WTC11 (cell line): ENCODE results near the gene ZNF407. TPM values are rescaled to one million over a fixed set of nuclear protein-coding genes. Genes with fewer than 3 reads are reported as not detected.

Source experiments
- ATAC-seq: fragments of 200-7000 bp; cut with Tn5 transposase; 2 replicates; pipeline ENCODE4 v1.10.0; 2021; ENCODE audit warnings: mild to moderate bottlenecking, moderate library complexity
- CTCF ChIA-PET: fragments of 300-600 bp; sonication (Branson Sonifier 250); formaldehyde crosslinking; loops from one replicate; lab custom pipeline; 2021; ENCODE audit warnings: antibody characterized with exemption; lab: Charles Lee
- POLR2A ChIA-PET: fragments of 350-600 bp; sonication (Branson Sonifier 250); formaldehyde crosslinking; loops from one replicate; lab custom pipeline; 2021; ENCODE audit warnings: antibody characterized with exemption; lab: Charles Lee
- DNase-seq: peaks from one replicate; pipeline ENCODE4 v3.0.0; 2021; ENCODE audit warnings: low spot score
- H3K27ac Mint-ChIP-seq: 2 replicates; pipeline ENCODE4 v1.8.0; 2021; ENCODE audit warnings: mixed read lengths
- H3K27me3 Mint-ChIP-seq: 2 replicates; pipeline ENCODE4 v1.8.0; 2021; ENCODE audit warnings: low read depth, mild to moderate bottlenecking, moderate library complexity, mixed read lengths
- H3K36me3 Mint-ChIP-seq: 2 replicates; pipeline ENCODE4 v1.8.0; 2021; ENCODE audit warnings: mixed read lengths
- H3K4me1 Mint-ChIP-seq: 2 replicates; pipeline ENCODE4 v1.8.0; 2022; ENCODE audit warnings: mixed read lengths
- H3K4me3 Mint-ChIP-seq: 2 replicates; pipeline ENCODE4 v1.8.0; 2021; ENCODE audit warnings: mild to moderate bottlenecking, moderate library complexity, mixed read lengths
- H3K9me3 Mint-ChIP-seq: 2 replicates; pipeline ENCODE4 v1.8.0; 2021; ENCODE audit warnings: mixed read lengths
- CREM ChIP-seq: sonication (generic); formaldehyde crosslinking; IDR thresholded peaks from 2 replicates; pipeline ENCODE4 v1.8.1; 2022; ENCODE audit warnings: mild to moderate bottlenecking, missing genetic modification reagents, moderate library complexity
- EMX1 ChIP-seq: fragments of 250-450 bp; sonication (Bioruptor Pico); IDR thresholded peaks from 2 replicates; pipeline ENCODE4 v1.8.0; 2021; ENCODE audit warnings: mild to moderate bottlenecking
- NR2C2 ChIP-seq: sonication (generic); formaldehyde crosslinking; IDR thresholded peaks from 2 replicates; pipeline ENCODE4 v1.8.0; 2022; ENCODE audit warnings: mild to moderate bottlenecking, missing genetic modification reagents
- SMAD3 ChIP-seq: sonication (generic); formaldehyde crosslinking; IDR thresholded peaks from 2 replicates; pipeline ENCODE4 v1.8.0; 2022; ENCODE audit warnings: missing genetic modification reagents, mild to moderate bottlenecking, borderline replicate concordance
- SP1 ChIP-seq: sonication (generic); formaldehyde crosslinking; conservative IDR thresholded peaks from 2 replicates; pipeline ENCODE4 v1.8.1; 2022; ENCODE audit warnings: missing genetic modification reagents
- ZNF232 ChIP-seq: sonication (generic); formaldehyde crosslinking; IDR thresholded peaks from 2 replicates; pipeline ENCODE4 v1.8.0; 2022; ENCODE audit warnings: mild to moderate bottlenecking, missing genetic modification reagents
- ZNF263 ChIP-seq: sonication (generic); formaldehyde crosslinking; IDR thresholded peaks from 2 replicates; pipeline ENCODE4 v1.8.1; 2022; ENCODE audit warnings: low read depth, mild to moderate bottlenecking, moderate library complexity, missing genetic modification reagents
- total RNA-seq: library from RNA; stranded (reverse); gene quantifications from 3 replicates; pipeline ENCODE4 v1.2.3, GENCODE V29; 2021
- TF ChIP-seq, protein P1 (sequence below): sonication (generic); formaldehyde crosslinking; IDR thresholded peaks from 2 replicates; pipeline ENCODE4 v1.8.0; 2022; ENCODE audit warnings: missing genetic modification reagents
- TF ChIP-seq, protein P2 (sequence below): sonication (generic); formaldehyde crosslinking; conservative IDR thresholded peaks from 2 replicates; pipeline ENCODE4 v1.8.1; 2023; ENCODE audit warnings: mild to moderate bottlenecking, low read depth, missing genetic modification reagents, moderate library complexity
- TF ChIP-seq, protein P3 (sequence below): fragments of 200-600 bp; IDR thresholded peaks from 2 replicates; pipeline ENCODE4 v1.8.0; 2022; ENCODE audit warnings: antibody characterized with exemption
- TF ChIP-seq, protein P4 (sequence below): sonication (generic); formaldehyde crosslinking; IDR thresholded peaks from 2 replicates; pipeline ENCODE4 v1.8.0; 2022; ENCODE audit warnings: mild to moderate bottlenecking, missing genetic modification reagents
- TF ChIP-seq, protein P5 (sequence below): fragments of 250-450 bp; sonication (Bioruptor Pico); IDR thresholded peaks from 2 replicates; pipeline ENCODE4 v1.9.0; 2021; ENCODE audit warnings: moderate library complexity, mild to moderate bottlenecking, inconsistent platforms, borderline replicate concordance
- TF ChIP-seq, protein P6 (sequence below): sonication (generic); formaldehyde crosslinking; IDR thresholded peaks from 2 replicates; pipeline ENCODE4 v1.8.0; 2023; ENCODE audit warnings: missing genetic modification reagents
- TF ChIP-seq, protein P7 (sequence below): sonication (generic); formaldehyde crosslinking; IDR thresholded peaks from 2 replicates; pipeline ENCODE4 v1.8.1; 2023; ENCODE audit warnings: mild to moderate bottlenecking, missing genetic modification reagents, borderline replicate concordance
- TF ChIP-seq, protein P8 (sequence below): sonication (generic); formaldehyde crosslinking; IDR thresholded peaks from 2 replicates; pipeline ENCODE4 v1.8.1; 2022; ENCODE audit warnings: low read depth, mild to moderate bottlenecking, moderate library complexity, missing genetic modification reagents, borderline replicate concordance

The ZNF407 gene
- total RNA-seq, 1 experiment from 2014 or later = 6.5 TPM

DNA sequence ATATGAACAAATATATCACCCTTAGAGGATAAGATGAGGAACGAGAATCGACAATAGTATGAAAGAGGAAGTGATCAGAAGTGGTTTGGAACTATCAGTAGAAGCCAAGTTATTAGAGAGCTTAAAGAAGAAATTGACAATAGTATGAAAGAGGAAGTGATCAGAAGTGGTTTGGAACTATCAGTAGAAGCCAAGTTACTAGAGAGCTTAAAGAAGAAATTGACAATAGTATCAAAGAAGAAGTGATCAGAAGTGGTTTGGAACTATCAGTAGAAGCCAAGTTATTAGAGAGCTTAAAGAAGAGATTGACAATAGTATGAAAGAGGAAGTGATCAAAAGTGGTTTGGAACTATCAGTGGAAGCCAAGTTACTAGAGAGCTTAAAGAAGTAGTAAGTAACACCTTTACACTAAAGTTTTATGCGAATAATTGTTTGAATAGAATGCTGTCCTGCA lies 175.5 kb downstream of the ZNF407 start:
- CTCF ChIA-PET = no interaction called here
- no peak for DNase-seq
- H3K27ac Mint-ChIP-seq = no peak overlapping the region
- POLR2A ChIA-PET = no interaction called here
- no peaks in the 10 kb centered on the region for H3K9me3 Mint-ChIP-seq
- no peak overlapping the region for H3K4me3 Mint-ChIP-seq
- H3K36me3 Mint-ChIP-seq = no peaks in the 10 kb centered on the region
- TF ChIP-seq, protein P1, sequence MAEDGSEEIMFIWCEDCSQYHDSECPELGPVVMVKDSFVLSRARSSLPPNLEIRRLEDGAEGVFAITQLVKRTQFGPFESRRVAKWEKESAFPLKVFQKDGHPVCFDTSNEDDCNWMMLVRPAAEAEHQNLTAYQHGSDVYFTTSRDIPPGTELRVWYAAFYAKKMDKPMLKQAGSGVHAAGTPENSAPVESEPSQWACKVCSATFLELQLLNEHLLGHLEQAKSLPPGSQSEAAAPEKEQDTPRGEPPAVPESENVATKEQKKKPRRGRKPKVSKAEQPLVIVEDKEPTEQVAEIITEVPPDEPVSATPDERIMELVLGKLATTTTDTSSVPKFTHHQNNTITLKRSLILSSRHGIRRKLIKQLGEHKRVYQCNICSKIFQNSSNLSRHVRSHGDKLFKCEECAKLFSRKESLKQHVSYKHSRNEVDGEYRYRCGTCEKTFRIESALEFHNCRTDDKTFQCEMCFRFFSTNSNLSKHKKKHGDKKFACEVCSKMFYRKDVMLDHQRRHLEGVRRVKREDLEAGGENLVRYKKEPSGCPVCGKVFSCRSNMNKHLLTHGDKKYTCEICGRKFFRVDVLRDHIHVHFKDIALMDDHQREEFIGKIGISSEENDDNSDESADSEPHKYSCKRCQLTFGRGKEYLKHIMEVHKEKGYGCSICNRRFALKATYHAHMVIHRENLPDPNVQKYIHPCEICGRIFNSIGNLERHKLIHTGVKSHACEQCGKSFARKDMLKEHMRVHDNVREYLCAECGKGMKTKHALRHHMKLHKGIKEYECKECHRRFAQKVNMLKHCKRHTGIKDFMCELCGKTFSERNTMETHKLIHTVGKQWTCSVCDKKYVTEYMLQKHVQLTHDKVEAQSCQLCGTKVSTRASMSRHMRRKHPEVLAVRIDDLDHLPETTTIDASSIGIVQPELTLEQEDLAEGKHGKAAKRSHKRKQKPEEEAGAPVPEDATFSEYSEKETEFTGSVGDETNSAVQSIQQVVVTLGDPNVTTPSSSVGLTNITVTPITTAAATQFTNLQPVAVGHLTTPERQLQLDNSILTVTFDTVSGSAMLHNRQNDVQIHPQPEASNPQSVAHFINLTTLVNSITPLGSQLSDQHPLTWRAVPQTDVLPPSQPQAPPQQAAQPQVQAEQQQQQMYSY (CRISPR knock-in tag) = no peak
- TF ChIP-seq, protein P2, sequence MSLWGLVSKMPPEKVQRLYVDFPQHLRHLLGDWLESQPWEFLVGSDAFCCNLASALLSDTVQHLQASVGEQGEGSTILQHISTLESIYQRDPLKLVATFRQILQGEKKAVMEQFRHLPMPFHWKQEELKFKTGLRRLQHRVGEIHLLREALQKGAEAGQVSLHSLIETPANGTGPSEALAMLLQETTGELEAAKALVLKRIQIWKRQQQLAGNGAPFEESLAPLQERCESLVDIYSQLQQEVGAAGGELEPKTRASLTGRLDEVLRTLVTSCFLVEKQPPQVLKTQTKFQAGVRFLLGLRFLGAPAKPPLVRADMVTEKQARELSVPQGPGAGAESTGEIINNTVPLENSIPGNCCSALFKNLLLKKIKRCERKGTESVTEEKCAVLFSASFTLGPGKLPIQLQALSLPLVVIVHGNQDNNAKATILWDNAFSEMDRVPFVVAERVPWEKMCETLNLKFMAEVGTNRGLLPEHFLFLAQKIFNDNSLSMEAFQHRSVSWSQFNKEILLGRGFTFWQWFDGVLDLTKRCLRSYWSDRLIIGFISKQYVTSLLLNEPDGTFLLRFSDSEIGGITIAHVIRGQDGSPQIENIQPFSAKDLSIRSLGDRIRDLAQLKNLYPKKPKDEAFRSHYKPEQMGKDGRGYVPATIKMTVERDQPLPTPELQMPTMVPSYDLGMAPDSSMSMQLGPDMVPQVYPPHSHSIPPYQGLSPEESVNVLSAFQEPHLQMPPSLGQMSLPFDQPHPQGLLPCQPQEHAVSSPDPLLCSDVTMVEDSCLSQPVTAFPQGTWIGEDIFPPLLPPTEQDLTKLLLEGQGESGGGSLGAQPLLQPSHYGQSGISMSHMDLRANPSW (CRISPR knock-in tag) = no peak
- no peaks in the 10 kb centered on the region for H3K27me3 Mint-ChIP-seq
- H3K4me1 Mint-ChIP-seq = no peaks in the 10 kb centered on the region
- ATAC-seq = no peak

DNA sequence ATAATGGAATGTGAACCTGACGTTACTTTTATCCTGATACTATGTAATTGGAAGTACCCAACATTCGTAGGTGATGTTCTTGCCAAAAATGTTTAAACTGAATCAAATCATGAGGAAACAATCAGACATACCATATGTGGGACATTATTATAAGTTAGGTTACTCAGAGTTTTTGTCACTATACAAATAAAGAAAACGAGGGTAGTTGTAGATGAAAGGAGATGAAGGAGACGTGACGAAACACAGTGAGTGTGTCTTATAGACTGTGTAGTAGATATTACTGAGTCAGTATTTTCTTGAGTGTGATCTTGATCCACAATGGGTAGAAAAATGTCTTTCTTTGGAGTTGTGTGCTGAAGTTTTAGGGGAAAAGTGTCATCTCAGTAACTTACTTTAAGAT lies 176.8 kb downstream of the ZNF407 start:
- 0 out of 2 replicates have a peak, but pooled peaks cover 3% of the 10 kb centered on the region for H3K4me1 Mint-ChIP-seq
- H3K9me3 Mint-ChIP-seq = no peaks in the 10 kb centered on the region
- H3K36me3 Mint-ChIP-seq = no peaks in the 10 kb centered on the region
- no peak overlapping the region for H3K27ac Mint-ChIP-seq
- H3K4me3 Mint-ChIP-seq = no peak overlapping the region
- ChIA-PET POLR2A (no interaction called here), CTCF (no interaction called here)
- TF ChIP-seq EMX1 (CRISPR knock-in tag) (no peak), ZNF263 (CRISPR knock-in tag) (no peak)
- no peaks in the 10 kb centered on the region for H3K27me3 Mint-ChIP-seq
- no peak for ATAC-seq
- no peak for DNase-seq

DNA sequence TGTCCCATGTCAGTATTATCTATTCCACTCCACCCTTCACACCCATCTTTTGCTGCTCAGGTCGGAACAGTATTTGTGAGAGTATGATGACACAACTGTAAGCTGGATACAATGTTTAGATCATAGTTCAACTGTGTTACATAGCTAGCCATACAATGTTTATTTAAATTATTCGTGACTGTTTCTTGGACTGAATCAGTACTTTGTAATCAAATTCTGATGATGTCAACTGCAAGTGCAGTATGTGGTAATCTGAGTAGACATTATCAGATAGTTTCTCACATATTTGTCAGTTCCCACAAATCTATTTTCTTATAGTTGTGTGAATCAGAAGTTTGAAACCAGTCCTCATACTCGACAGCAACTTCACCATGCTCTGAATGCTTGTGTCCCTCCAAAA lies 177.6 kb downstream of the ZNF407 start:
- H3K4me1 Mint-ChIP-seq = 0 out of 2 replicates have a peak, but pooled peaks cover 3% of the 10 kb centered on the region
- ChIA-PET CTCF (no interaction called here), POLR2A (no interaction called here)
- no peaks in the 10 kb centered on the region for H3K9me3 Mint-ChIP-seq
- H3K27ac Mint-ChIP-seq = no peak overlapping the region
- no peaks in the 10 kb centered on the region for H3K36me3 Mint-ChIP-seq
- H3K4me3 Mint-ChIP-seq = no peak overlapping the region
- ATAC-seq (no peak), DNase-seq (no peak)
- H3K27me3 Mint-ChIP-seq = no peaks in the 10 kb centered on the region
- no peak for TF ChIP-seq SP1 (CRISPR knock-in tag)
- no peak for TF ChIP-seq SMAD3 (CRISPR knock-in tag)
- TF ChIP-seq, protein P3, sequence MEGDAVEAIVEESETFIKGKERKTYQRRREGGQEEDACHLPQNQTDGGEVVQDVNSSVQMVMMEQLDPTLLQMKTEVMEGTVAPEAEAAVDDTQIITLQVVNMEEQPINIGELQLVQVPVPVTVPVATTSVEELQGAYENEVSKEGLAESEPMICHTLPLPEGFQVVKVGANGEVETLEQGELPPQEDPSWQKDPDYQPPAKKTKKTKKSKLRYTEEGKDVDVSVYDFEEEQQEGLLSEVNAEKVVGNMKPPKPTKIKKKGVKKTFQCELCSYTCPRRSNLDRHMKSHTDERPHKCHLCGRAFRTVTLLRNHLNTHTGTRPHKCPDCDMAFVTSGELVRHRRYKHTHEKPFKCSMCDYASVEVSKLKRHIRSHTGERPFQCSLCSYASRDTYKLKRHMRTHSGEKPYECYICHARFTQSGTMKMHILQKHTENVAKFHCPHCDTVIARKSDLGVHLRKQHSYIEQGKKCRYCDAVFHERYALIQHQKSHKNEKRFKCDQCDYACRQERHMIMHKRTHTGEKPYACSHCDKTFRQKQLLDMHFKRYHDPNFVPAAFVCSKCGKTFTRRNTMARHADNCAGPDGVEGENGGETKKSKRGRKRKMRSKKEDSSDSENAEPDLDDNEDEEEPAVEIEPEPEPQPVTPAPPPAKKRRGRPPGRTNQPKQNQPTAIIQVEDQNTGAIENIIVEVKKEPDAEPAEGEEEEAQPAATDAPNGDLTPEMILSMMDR = no peak
- TF ChIP-seq NR2C2 (CRISPR knock-in tag) = no peak
- TF ChIP-seq, protein P4, sequence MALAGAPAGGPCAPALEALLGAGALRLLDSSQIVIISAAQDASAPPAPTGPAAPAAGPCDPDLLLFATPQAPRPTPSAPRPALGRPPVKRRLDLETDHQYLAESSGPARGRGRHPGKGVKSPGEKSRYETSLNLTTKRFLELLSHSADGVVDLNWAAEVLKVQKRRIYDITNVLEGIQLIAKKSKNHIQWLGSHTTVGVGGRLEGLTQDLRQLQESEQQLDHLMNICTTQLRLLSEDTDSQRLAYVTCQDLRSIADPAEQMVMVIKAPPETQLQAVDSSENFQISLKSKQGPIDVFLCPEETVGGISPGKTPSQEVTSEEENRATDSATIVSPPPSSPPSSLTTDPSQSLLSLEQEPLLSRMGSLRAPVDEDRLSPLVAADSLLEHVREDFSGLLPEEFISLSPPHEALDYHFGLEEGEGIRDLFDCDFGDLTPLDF (CRISPR knock-in tag) = no peak
- TF ChIP-seq ZNF232 = no peak
- TF ChIP-seq, protein P5, sequence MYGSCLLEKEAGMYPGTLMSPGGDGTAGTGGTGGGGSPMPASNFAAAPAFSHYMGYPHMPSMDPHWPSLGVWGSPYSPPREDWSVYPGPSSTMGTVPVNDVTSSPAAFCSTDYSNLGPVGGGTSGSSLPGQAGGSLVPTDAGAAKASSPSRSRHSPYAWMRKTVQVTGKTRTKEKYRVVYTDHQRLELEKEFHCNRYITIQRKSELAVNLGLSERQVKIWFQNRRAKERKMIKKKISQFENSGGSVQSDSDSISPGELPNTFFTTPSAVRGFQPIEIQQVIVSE (CRISPR knock-in tag) = no peak
- TF ChIP-seq, protein P6, sequence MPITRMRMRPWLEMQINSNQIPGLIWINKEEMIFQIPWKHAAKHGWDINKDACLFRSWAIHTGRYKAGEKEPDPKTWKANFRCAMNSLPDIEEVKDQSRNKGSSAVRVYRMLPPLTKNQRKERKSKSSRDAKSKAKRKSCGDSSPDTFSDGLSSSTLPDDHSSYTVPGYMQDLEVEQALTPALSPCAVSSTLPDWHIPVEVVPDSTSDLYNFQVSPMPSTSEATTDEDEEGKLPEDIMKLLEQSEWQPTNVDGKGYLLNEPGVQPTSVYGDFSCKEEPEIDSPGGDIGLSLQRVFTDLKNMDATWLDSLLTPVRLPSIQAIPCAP (CRISPR knock-in tag) = no peak
- no peak for TF ChIP-seq CREM (CRISPR knock-in tag)
- TF ChIP-seq, protein P7, sequence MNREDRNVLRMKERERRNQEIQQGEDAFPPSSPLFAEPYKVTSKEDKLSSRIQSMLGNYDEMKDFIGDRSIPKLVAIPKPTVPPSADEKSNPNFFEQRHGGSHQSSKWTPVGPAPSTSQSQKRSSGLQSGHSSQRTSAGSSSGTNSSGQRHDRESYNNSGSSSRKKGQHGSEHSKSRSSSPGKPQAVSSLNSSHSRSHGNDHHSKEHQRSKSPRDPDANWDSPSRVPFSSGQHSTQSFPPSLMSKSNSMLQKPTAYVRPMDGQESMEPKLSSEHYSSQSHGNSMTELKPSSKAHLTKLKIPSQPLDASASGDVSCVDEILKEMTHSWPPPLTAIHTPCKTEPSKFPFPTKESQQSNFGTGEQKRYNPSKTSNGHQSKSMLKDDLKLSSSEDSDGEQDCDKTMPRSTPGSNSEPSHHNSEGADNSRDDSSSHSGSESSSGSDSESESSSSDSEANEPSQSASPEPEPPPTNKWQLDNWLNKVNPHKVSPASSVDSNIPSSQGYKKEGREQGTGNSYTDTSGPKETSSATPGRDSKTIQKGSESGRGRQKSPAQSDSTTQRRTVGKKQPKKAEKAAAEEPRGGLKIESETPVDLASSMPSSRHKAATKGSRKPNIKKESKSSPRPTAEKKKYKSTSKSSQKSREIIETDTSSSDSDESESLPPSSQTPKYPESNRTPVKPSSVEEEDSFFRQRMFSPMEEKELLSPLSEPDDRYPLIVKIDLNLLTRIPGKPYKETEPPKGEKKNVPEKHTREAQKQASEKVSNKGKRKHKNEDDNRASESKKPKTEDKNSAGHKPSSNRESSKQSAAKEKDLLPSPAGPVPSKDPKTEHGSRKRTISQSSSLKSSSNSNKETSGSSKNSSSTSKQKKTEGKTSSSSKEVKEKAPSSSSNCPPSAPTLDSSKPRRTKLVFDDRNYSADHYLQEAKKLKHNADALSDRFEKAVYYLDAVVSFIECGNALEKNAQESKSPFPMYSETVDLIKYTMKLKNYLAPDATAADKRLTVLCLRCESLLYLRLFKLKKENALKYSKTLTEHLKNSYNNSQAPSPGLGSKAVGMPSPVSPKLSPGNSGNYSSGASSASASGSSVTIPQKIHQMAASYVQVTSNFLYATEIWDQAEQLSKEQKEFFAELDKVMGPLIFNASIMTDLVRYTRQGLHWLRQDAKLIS (CRISPR knock-in tag) = no peak
- TF ChIP-seq, protein P8, sequence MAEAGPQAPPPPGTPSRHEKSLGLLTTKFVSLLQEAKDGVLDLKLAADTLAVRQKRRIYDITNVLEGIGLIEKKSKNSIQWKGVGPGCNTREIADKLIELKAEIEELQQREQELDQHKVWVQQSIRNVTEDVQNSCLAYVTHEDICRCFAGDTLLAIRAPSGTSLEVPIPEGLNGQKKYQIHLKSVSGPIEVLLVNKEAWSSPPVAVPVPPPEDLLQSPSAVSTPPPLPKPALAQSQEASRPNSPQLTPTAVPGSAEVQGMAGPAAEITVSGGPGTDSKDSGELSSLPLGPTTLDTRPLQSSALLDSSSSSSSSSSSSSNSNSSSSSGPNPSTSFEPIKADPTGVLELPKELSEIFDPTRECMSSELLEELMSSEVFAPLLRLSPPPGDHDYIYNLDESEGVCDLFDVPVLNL (CRISPR knock-in tag) = no peak
